Measurements from ENCODE around the gene ARL6IP4. TPM values are rescaled to one million over a fixed set of nuclear protein-coding genes. Genes with fewer than 3 reads are reported as not detected.
A peak's percentile ranks its signal among the peaks of the same experiment; 100 is the strongest.

The ARL6IP4 gene
- total and polyA plus RNA-seq, 4 donors, result 128 to 511 (median 293) TPM

DNA sequence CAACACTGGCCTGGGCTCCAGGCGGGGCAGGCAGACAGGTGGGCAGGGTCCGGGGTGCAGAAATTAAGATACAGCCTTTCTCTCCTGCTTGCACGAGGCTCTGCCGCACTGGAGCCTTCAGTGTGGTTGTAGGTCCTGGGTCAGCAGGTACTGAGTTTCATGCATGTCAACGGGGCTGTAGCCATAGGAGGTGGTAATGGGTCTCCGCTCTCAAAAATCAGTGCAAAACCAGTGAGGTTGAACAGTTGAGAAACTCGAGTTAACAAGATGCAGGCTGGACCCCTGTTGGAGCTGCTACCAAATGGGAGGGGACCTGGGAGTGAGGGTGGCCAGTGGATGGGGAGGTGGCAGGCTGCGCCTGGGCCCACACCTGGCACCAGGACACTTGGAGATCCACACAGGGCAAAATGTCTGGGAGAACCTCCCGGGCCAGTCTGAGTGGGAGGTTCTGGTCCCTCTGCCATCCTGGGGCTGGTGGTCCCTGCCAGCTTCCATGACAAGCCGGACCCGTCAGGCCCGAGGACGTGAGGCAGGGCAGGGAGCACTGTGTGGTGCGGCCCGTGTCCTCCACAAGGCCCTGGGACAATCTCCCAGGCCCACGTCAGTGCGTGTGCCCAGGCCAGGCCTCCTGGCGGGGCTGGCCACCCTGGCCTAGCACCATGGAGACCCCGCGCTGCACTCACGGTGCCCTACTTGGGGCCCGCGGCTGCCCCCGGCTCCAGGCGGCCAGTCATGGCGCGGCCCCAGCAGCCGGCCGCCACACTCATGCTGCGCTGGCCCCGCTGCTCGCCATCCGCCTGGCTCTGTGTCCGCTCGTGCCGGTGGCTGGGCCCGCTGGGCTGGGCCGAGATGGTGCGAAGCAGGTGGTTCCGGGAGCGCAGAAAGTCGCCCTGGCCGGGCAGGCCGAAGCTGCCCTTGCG lies 5.1 kb downstream of the ARL6IP4 start:
- H3K27me3 ChIP-seq (ENCODE audit: control insufficient read depth in 1 of 2, insufficient read depth in 2 of 2, low read length in 1 of 2), result no peaks in the 10 kb centered on the region
- WGBS, 2 donors, result 90% methylated on average over 40 to 45 of the region's 45 CpGs
- H3K9me3 ChIP-seq (ENCODE audit: control insufficient read depth, low read length), result no peaks in the 10 kb centered on the region
- H3K4me3 ChIP-seq (ENCODE audit: low read length in 2 of 2), result no peak overlapping the region
- H3K36me3 ChIP-seq (ENCODE audit: control insufficient read depth in 1 of 2, insufficient read depth in 2 of 2, low read length in 1 of 2), result no peaks in the 10 kb centered on the region
- H3K4me1 ChIP-seq (ENCODE audit: control insufficient read depth in 1 of 2, insufficient read depth in 2 of 2, low read length in 2 of 2), result peaks cover 0 to 4% of the 10 kb centered on the region in 2 donors
- ATAC-seq (ENCODE audit: low FRiP score) (no peak), DNase-seq (no peak)
- intact Hi-C loops (cut with DNase I), result no loop called here
- H3K27ac ChIP-seq (ENCODE audit: low read depth in 1 of 2, low read length in 2 of 2), result peak overlapping the region in 1 of 2 donors; percentile 11

DNA sequence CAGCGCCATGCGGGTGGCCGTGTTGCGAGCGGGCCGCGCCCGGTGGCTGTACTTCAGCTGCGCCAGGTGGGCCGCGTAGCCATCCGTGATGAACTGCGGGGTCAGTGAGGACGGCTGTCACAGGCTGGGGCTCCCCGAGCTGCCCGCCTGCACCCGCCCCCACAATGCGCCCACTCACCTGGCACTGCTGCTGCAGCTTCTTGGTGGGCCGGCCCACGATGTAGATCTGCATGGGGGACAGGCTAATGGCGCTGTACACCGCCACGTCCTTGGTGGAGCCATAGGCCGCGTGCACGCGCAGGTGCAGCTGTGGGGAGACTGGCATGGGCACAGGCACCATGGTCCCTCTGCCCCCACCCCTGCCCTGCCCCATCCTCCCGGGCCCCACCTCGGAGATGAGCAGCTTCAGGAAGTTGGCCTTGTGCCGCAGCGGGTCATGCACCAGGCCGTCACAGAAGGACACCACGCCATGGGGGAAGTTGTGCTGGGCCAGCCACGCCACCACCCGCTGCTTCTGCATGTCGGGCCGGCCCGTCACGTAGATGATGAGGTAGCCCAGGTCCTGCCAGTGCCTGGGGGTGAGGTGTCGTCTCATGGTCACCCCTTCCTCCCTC lies 5.9 kb downstream of the ARL6IP4 start:
- intact Hi-C loops (cut with DNase I), result no loop called here
- Histone ChIP-seq H3K4me3 (ENCODE audit: low read length in 2 of 2) (no peak overlapping the region), H3K27me3 (ENCODE audit: control insufficient read depth in 1 of 2, insufficient read depth in 2 of 2, low read length in 1 of 2) (no peaks in the 10 kb centered on the region), H3K27ac (ENCODE audit: low read depth in 1 of 2, low read length in 2 of 2) (no peak overlapping the region), H3K4me1 (ENCODE audit: control insufficient read depth in 1 of 2, insufficient read depth in 2 of 2, low read length in 2 of 2) (peaks cover 0 to 4% of the 10 kb centered on the region in 2 donors), H3K9me3 (ENCODE audit: control insufficient read depth, low read length) (no peaks in the 10 kb centered on the region), H3K36me3 (ENCODE audit: control insufficient read depth in 1 of 2, insufficient read depth in 2 of 2, low read length in 1 of 2) (no peaks in the 10 kb centered on the region)
- 97% methylated on average over 39 to 40 of the region's 40 CpGs for WGBS, 2 donors
- DNase-seq (no peak), ATAC-seq (ENCODE audit: low FRiP score) (no peak)

DNA sequence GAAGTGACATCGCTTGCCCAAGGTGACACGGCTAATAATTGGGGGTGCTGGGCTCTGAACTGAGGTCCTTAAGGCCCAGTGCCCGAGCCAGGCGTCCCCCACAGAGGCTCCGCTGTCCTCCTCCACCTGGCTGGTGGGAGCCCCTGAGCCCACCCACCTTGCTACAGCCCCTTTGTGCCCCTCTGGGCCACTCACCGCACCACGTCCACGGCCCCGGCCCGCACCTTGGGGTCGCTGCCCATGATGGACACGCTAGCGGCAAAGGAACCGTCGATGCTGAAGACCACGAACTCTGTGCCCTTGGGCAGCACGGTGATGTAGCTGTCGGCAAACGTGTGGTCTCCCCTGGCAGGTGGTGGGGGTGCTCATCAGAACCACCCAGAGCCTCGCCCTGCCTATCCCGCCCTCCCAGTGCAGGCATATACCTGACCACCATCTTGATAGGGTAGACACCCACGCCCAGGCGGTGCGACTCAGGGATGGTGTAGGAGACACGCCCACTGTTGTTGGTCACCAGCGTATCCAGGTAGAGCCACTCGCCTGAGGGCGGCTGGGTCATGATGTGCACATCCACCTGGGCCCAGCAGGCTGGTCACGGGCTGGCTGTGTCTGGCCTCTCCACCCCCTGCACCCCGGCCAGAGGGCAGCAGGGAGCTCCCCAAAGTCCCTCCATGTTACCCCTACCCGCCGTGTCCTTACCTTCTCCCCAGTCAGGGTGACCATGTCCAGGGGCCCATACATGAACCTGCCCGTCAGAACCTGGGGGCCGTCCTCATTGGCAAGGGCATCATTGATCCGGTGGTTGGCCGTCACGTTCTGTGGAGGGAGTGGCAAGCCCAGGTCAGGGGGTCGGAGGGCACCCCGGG lies 6.8 kb downstream of the ARL6IP4 start:
- no peak for ATAC-seq (ENCODE audit: low FRiP score)
- H3K4me3 ChIP-seq (ENCODE audit: low read length in 2 of 2), result no peak overlapping the region
- H3K4me1 ChIP-seq (ENCODE audit: control insufficient read depth in 1 of 2, insufficient read depth in 2 of 2, low read length in 2 of 2), result no peaks in the 10 kb centered on the region
- H3K9me3 ChIP-seq (ENCODE audit: control insufficient read depth, low read length), result no peaks in the 10 kb centered on the region
- intact Hi-C loops (cut with DNase I), result no loop called here
- no peaks in the 10 kb centered on the region for H3K36me3 ChIP-seq (ENCODE audit: control insufficient read depth in 1 of 2, insufficient read depth in 2 of 2, low read length in 1 of 2)
- no peak overlapping the region for H3K27ac ChIP-seq (ENCODE audit: low read depth in 1 of 2, low read length in 2 of 2)
- DNase-seq, result no peak
- 92 to 95% methylated on average over 38 to 39 of the region's 39 CpGs for WGBS, 2 donors
- no peaks in the 10 kb centered on the region for H3K27me3 ChIP-seq (ENCODE audit: control insufficient read depth in 1 of 2, insufficient read depth in 2 of 2, low read length in 1 of 2)

DNA sequence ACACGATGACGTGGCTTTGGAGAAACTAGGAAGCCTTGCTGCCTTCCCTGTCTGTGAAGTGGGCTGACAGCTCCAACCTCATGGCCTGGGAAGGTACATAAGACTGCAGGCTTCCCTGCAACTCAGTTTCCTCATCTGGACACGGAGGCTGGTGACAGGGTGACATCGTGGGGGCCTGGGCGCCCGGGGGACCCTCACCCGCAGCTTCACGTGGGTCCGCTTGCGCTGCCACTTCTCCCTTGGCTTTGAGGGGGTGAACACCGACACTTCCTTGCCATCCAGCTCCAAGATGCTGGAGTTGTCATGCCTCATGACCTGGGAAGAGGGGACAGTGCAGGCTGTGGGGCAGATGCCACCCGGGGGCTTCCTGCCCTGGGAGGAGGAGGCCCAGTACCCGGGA lies 7.6 kb downstream of the ARL6IP4 start:
- Histone ChIP-seq H3K27me3 (ENCODE audit: control insufficient read depth in 1 of 2, insufficient read depth in 2 of 2, low read length in 1 of 2) (no peaks in the 10 kb centered on the region), H3K27ac (ENCODE audit: low read depth in 1 of 2, low read length in 2 of 2) (no peak overlapping the region), H3K9me3 (ENCODE audit: control insufficient read depth, low read length) (no peaks in the 10 kb centered on the region), H3K4me1 (ENCODE audit: control insufficient read depth in 1 of 2, insufficient read depth in 2 of 2, low read length in 2 of 2) (no peaks in the 10 kb centered on the region), H3K4me3 (ENCODE audit: low read length in 2 of 2) (no peak overlapping the region), H3K36me3 (ENCODE audit: control insufficient read depth in 1 of 2, insufficient read depth in 2 of 2, low read length in 1 of 2) (no peaks in the 10 kb centered on the region)
- 90 to 92% methylated on average over 13 of the region's 13 CpGs for WGBS, 2 donors
- intact Hi-C loops (cut with DNase I), result no loop called here
- DNase-seq, result no peak
- no peak for ATAC-seq (ENCODE audit: low FRiP score)

DNA sequence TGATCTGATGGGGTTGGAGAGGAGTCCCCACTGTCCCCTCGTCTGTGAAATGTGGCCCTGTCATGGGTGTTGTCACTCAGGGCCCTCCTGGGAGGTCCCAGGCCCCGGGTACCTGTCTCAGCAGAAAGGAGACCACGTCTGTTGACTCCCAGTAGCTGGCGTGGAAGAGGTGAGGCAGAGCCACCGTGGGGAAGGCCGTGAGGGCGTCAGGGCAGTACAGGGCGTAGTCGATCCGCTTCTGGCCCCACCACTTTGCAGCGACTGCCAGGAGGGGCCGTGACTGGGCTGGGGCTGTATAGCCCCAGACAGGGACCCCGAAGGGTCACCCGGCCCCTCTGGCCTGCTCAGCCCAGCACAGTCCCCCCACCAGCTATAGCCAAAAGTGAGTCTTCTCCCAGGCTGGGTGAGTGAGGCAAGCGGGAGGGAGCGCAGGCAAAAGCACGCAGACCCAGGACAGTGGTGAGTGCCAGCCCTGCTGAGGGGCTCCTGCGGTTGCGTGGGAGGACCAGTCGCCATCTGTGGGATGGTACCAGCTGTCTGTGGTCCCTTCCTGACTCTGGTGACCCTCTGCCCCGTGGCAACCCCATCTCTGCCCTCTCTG lies 8.2 kb downstream of the ARL6IP4 start:
- DNase-seq (no peak), ATAC-seq (ENCODE audit: low FRiP score) (no peak)
- 91 to 92% methylated on average over 21 of the region's 21 CpGs for WGBS, 2 donors
- intact Hi-C loops (cut with DNase I), result no loop called here
- Histone ChIP-seq H3K4me1 (ENCODE audit: control insufficient read depth in 1 of 2, insufficient read depth in 2 of 2, low read length in 2 of 2) (no peaks in the 10 kb centered on the region), H3K4me3 (ENCODE audit: low read length in 2 of 2) (no peak overlapping the region), H3K9me3 (ENCODE audit: control insufficient read depth, low read length) (no peaks in the 10 kb centered on the region), H3K27ac (ENCODE audit: low read depth in 1 of 2, low read length in 2 of 2) (no peak overlapping the region), H3K36me3 (ENCODE audit: control insufficient read depth in 1 of 2, insufficient read depth in 2 of 2, low read length in 1 of 2) (no peaks in the 10 kb centered on the region), H3K27me3 (ENCODE audit: control insufficient read depth in 1 of 2, insufficient read depth in 2 of 2, low read length in 1 of 2) (no peaks in the 10 kb centered on the region)

DNA sequence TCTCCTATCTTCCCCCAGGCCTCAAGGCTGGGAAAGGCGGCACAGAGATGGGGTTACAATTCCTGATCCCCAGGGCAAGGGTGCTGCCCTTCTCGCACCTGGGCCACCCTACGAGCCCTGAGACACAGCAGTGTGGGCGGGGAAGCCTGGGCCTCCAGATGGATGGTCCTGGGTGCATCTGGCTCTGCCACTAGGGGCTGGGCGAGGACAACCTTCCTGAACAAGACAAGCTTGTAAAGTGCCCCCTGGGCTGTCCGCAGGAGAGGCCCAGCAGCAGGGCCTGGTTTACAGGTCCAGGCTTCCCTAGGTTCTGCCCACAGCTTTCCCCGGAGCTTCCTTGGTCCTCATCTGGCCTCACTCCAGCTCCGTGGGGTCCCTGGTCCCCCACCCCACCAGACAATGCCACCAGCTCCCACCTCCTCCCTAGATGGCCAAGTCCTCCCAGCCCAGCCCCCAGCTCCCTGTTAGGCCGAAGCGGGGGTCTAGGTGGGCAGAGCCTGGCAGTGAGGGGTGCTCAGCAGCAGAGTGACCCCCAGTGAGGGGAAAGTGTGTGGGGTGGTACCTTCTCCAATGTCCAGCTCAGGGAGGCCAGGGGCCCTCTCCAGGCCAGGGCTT lies 8.9 kb downstream of the ARL6IP4 start:
- ATAC-seq (ENCODE audit: low FRiP score), result no peak
- WGBS, 2 donors, result 87 to 91% methylated on average over 10 of the region's 10 CpGs

DNA sequence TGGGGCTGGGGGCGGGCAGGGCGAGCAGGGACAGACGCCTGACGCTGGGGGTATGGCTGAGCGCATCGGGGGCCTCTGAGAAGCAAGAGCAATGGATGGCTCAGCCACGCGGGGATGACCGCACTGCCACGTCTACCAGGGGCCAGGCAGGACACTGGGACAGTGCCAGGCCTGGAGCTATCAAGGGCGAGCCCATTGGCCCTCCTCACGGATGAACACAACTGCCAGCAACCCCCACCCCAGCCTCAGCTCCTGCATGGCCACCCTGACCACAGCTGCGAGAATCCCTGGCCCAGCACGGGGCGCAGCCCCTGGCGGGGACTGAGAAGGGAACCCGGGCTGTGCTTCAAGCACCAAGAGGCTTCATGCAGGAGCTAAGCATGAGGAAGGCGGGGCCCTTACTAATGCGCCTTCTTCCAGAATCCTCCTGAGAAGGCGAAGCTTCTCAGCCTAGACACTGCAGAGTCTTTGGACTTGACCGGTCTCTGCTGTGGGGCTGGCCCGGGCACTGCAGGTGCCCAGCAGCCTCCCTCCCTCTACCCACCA lies 9.5 kb downstream of the ARL6IP4 start:
- H3K4me1 ChIP-seq (ENCODE audit: control insufficient read depth in 1 of 2, insufficient read depth in 2 of 2, low read length in 2 of 2), result no peaks in the 10 kb centered on the region
- no peaks in the 10 kb centered on the region for H3K36me3 ChIP-seq (ENCODE audit: control insufficient read depth in 1 of 2, insufficient read depth in 2 of 2, low read length in 1 of 2)
- H3K27me3 ChIP-seq (ENCODE audit: control insufficient read depth in 1 of 2, insufficient read depth in 2 of 2, low read length in 1 of 2), result no peaks in the 10 kb centered on the region
- WGBS, 2 donors, result 91 to 92% methylated on average over 21 to 22 of the region's 22 CpGs
- H3K4me3 ChIP-seq (ENCODE audit: low read length in 2 of 2), result no peak overlapping the region
- no peak overlapping the region for H3K27ac ChIP-seq (ENCODE audit: low read depth in 1 of 2, low read length in 2 of 2)
- intact Hi-C loops (cut with DNase I), result no loop called here
- ATAC-seq (ENCODE audit: low FRiP score) (no peak), DNase-seq (no peak)
- no peaks in the 10 kb centered on the region for H3K9me3 ChIP-seq (ENCODE audit: control insufficient read depth, low read length)

More for the DNA sequence above, 8.9 kb downstream of the ARL6IP4 start:
- Histone ChIP-seq H3K9me3 (ENCODE audit: control insufficient read depth, low read length) (no peaks in the 10 kb centered on the region), H3K4me1 (ENCODE audit: control insufficient read depth in 1 of 2, insufficient read depth in 2 of 2, low read length in 2 of 2) (no peaks in the 10 kb centered on the region), H3K27ac (ENCODE audit: low read depth in 1 of 2, low read length in 2 of 2) (no peak overlapping the region), H3K36me3 (ENCODE audit: control insufficient read depth in 1 of 2, insufficient read depth in 2 of 2, low read length in 1 of 2) (no peaks in the 10 kb centered on the region), H3K4me3 (ENCODE audit: low read length in 2 of 2) (no peak overlapping the region), H3K27me3 (ENCODE audit: control insufficient read depth in 1 of 2, insufficient read depth in 2 of 2, low read length in 1 of 2) (no peaks in the 10 kb centered on the region)
- intact Hi-C loops (cut with DNase I), result no loop called here
- DNase-seq, result no peak

DNA sequence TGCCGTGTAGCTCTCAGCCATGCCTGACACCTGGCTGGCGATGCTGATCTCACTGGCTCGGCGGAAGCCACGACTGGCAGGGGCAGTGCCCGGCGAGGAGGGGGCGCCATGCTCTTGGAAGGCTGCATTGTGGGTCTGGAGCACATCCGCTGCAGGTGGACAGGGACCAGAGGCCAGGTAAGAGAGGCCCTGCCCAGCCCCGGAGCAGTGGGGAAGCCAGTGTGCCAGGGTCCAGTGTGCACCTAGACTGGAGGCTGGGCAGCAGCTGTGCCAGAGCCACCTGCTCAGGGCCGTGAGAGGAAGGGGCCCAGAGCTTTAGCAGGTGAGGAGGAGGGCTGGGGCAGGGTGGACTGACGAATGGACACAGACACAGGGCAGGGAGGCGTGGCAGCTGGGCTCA lies 10.1 kb downstream of the ARL6IP4 start:
- intact Hi-C loops (cut with DNase I), result no loop called here

More for the DNA sequence above, 10.1 kb downstream of the ARL6IP4 start:
- H3K27ac ChIP-seq (ENCODE audit: low read depth in 1 of 2, low read length in 2 of 2), result no peak overlapping the region
- no peaks in the 10 kb centered on the region for H3K4me1 ChIP-seq (ENCODE audit: control insufficient read depth in 1 of 2, insufficient read depth in 2 of 2, low read length in 2 of 2)
- DNase-seq (no peak), ATAC-seq (ENCODE audit: low FRiP score) (no peak)
- no peaks in the 10 kb centered on the region for H3K36me3 ChIP-seq (ENCODE audit: control insufficient read depth in 1 of 2, insufficient read depth in 2 of 2, low read length in 1 of 2)
- H3K4me3 ChIP-seq (ENCODE audit: low read length in 2 of 2), result no peak overlapping the region
- no peaks in the 10 kb centered on the region for H3K27me3 ChIP-seq (ENCODE audit: control insufficient read depth in 1 of 2, insufficient read depth in 2 of 2, low read length in 1 of 2)
- no peaks in the 10 kb centered on the region for H3K9me3 ChIP-seq (ENCODE audit: control insufficient read depth, low read length)
- WGBS, 2 donors, result 87 to 91% methylated on average over 12 to 13 of the region's 13 CpGs
